GM12892 (cell line): ENCODE results near the gene ADRA2B.

Experiments used
- POLR2A ChIP-seq: IDR thresholded peaks from 2 replicates; pipeline ENCODE4 v1.6.1; 2011; ENCODE audit warnings: low read depth, low read length, control low read depth
- POLR2AphosphoS5 ChIP-seq: IDR thresholded peaks from 2 replicates; pipeline ENCODE4 v1.6.1; 2011; ENCODE audit warnings: low read depth, low read length, control low read depth
- TAF1 ChIP-seq: IDR thresholded peaks from 2 replicates; pipeline ENCODE4 v1.6.1; 2011; ENCODE audit warnings: low read depth, mild to moderate bottlenecking, control low read depth, low read length, borderline replicate concordance

DNA sequence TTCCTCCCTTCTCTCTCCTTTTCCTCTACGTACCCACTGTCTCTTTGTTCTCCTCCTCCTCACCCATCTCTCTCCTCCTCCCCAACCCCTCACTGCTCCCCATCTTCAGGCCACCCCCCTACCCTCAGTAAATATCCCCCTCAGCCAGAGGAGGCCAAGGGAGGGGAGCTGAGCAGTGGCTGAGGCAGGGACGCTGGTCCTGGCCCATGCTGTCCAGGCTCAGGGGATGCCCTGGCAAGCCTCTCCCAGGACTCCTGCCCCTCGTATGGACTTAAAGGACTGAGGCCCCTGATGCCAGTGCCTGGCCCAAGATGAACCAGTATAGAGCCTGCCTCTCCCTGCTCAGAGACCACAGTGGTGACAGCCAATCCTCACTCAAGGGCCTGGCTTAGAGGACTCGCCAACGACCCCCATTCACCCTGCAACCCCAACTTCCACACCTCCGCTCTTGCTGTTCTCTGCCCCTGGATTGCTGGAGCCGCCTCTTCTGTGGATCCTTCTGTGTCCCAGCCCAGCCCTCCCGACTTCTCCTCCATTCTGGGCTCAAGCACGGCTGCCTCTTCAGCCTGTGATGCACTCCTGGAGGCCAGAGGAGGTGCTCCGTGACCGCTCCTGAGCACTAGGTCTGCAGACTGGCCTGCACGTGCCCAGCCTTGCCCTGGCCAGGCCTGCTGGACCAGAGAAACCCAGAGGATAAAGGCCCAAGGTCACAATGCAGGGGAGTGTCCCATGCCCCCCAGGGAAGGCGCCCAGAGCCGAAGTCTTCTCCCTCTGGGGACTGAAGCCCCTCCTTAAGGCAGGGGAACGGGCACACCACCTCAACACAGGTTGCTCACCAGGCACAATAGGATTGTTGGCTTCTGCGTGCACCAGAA is 38.4 kb upstream of the ADRA2B start:
- TF ChIP-seq POLR2A (no peak), POLR2AphosphoS5 (no peak), TAF1 (no peak)
